ENCODE measurements around the gene AGAP1.

GRCh38 chr2:235698028-235698427, 204.2 kb downstream of the AGAP1 start:
- TF ChIP-seq CTCF (IDR thresholded peaks at IDR 0.05; ENCODE audit: low read depth, low read length, missing input control), result no peak
- TF ChIP-seq MAX (IDR thresholded peaks at IDR 0.05), result no peak
- no peak for TF ChIP-seq REST (IDR thresholded peaks at IDR 0.05)
- TF ChIP-seq FOXA1 (IDR thresholded peaks at IDR 0.05), result no peak
- no peak for TF ChIP-seq YY1 (IDR thresholded peaks at IDR 0.05)
- TF ChIP-seq RAD21 (IDR thresholded peaks at IDR 0.05), result no peak
- TF ChIP-seq EGR1 (IDR thresholded peaks at IDR 0.05; ENCODE audit: low read depth in 2 of 2), result no peak
- TF ChIP-seq TAF1 (conservative IDR thresholded peaks at IDR 0.05), result no peak
- no peak for TF ChIP-seq ATF3 (IDR thresholded peaks at IDR 0.05)
- TF ChIP-seq NR2F2 (IDR thresholded peaks at IDR 0.05), result no peak
- no peak for TF ChIP-seq JUND (IDR thresholded peaks at IDR 0.05)
- TF ChIP-seq HNF4A (conservative IDR thresholded peaks at IDR 0.05), result no peak
- TF ChIP-seq SP1 (IDR thresholded peaks at IDR 0.05), result no peak

Measured in liver (tissue), 3 donors.